Mesenchymal stem cell (in vitro differentiated cells and primary cell): ENCODE measurements around the gene INPP5B.

Experiments
- DNase-seq: peaks from one replicate; pipeline ENCODE4 v3.0.0-alpha.2; 2013
- H2AFZ ChIP-seq: one replicate; pipeline ENCODE4 v1.6.1; 2013; ENCODE audit warnings: low read depth, mild to moderate bottlenecking, control low read depth, inconsistent platforms, low read length, moderate library complexity
- H2AK5ac ChIP-seq: 2 replicates; pipeline ENCODE4 v1.6.1; 2013; ENCODE audit warnings: low read length, moderate library complexity, mild to moderate bottlenecking, inconsistent platforms; ENCODE audit not compliant: severe bottlenecking
- H2BK120ac ChIP-seq: one replicate; pipeline ENCODE4 v1.6.1; 2013; ENCODE audit warnings: low read depth, mild to moderate bottlenecking, inconsistent platforms, low read length, moderate library complexity
- H2BK12ac ChIP-seq, 2 experiments: one replicate each; pipeline ENCODE4 v1.6.1; 2013; ENCODE audit warnings: inconsistent platforms in 2 of 2, low read length in 2 of 2, mild to moderate bottlenecking in 2 of 2, moderate library complexity in 2 of 2, control low read depth in 1 of 2
- H2BK15ac ChIP-seq: one replicate; pipeline ENCODE4 v1.6.1; 2013; ENCODE audit warnings: mild to moderate bottlenecking, low read depth, inconsistent platforms; ENCODE audit not compliant: poor library complexity, severe bottlenecking
- H2BK5ac ChIP-seq: 2 replicates; pipeline ENCODE4 v1.6.1; 2013; ENCODE audit warnings: low read depth, mild to moderate bottlenecking, low read length, control low read depth, inconsistent platforms; ENCODE audit not compliant: poor library complexity, severe bottlenecking
- H3K14ac ChIP-seq, 2 experiments: one replicate each; pipeline ENCODE4 v1.6.1; 2013; ENCODE audit warnings: inconsistent platforms in 2 of 2, low read length in 2 of 2, control low read depth in 1 of 2, mild to moderate bottlenecking in 1 of 2, moderate library complexity in 1 of 2
- H3K18ac ChIP-seq, 2 experiments: one replicate each; pipeline ENCODE4 v1.6.1; 2013; ENCODE audit warnings: inconsistent platforms in 2 of 2, low read length in 2 of 2, control low read depth in 1 of 2, low read depth in 1 of 2, mild to moderate bottlenecking in 1 of 2
- H3K23ac ChIP-seq, 2 experiments: one replicate each; pipeline ENCODE4 v1.6.1; 2013; ENCODE audit warnings: inconsistent platforms in 2 of 2, low read length in 2 of 2, mild to moderate bottlenecking in 2 of 2, moderate library complexity in 2 of 2, control low read depth in 1 of 2
- H3K27ac ChIP-seq: 2 replicates; pipeline ENCODE4 v1.5.1; 2013; ENCODE audit warnings: mild to moderate bottlenecking, moderate library complexity, low read length, control low read depth, inconsistent platforms; ENCODE audit not compliant: poor library complexity, severe bottlenecking
- H3K27me3 ChIP-seq, 2 experiments: 2 replicates each; pipeline versions ENCODE4 v1.6.1 to v1.7.0; 2013; ENCODE audit warnings: low read length in 2 of 2, mild to moderate bottlenecking in 2 of 2, moderate library complexity in 2 of 2, control low read depth in 1 of 2, inconsistent platforms in 1 of 2; ENCODE audit not compliant: control insufficient read depth in 1 of 2, insufficient read depth in 1 of 2
- H3K36me3 ChIP-seq, 2 experiments: 2 replicates each; pipeline versions ENCODE4 v1.6.1 to v1.7.0; 2013; ENCODE audit warnings: low read length in 2 of 2, control low read depth in 1 of 2, inconsistent platforms in 1 of 2, low read depth in 1 of 2, mild to moderate bottlenecking in 1 of 2; ENCODE audit not compliant: insufficient read depth in 2 of 2, control insufficient read depth in 1 of 2
- H3K4ac ChIP-seq, 2 experiments: one replicate each; pipeline ENCODE4 v1.6.1; 2013; ENCODE audit warnings: inconsistent platforms in 2 of 2, low read length in 2 of 2, mild to moderate bottlenecking in 2 of 2, moderate library complexity in 2 of 2, control low read depth in 1 of 2, low read depth in 1 of 2
- H3K4me1 ChIP-seq: 2 replicates; pipeline ENCODE4 v1.6.1; 2013; ENCODE audit warnings: low read depth, low read length, control low read depth; ENCODE audit not compliant: control insufficient read depth, insufficient read depth
- H3K4me2 ChIP-seq: 2 replicates; pipeline ENCODE4 v1.6.1; 2013; ENCODE audit warnings: low read length, mild to moderate bottlenecking, inconsistent platforms; ENCODE audit not compliant: poor library complexity, severe bottlenecking
- H3K4me3 ChIP-seq, 2 experiments: 2 replicates each; pipeline versions ENCODE4 v1.5.1 to v1.7.0; 2013; ENCODE audit warnings: low read length in 2 of 2, mild to moderate bottlenecking in 2 of 2, control low read depth in 1 of 2, low read depth in 1 of 2; ENCODE audit not compliant: insufficient read depth in 1 of 2
- H3K79me1 ChIP-seq: replicated peaks from 2 replicates; pipeline ENCODE4 v1.6.1; 2013; ENCODE audit warnings: mild to moderate bottlenecking, control low read depth, low read length, inconsistent platforms; ENCODE audit not compliant: poor library complexity, severe bottlenecking
- H3K9ac ChIP-seq: 2 replicates; pipeline ENCODE4 v1.7.0; 2013; ENCODE audit warnings: mild to moderate bottlenecking, low read length, moderate library complexity
- H3K9me3 ChIP-seq: 2 replicates; pipeline ENCODE4 v1.7.0; 2013; ENCODE audit warnings: mild to moderate bottlenecking, low read length; ENCODE audit not compliant: control insufficient read depth
- H4K8ac ChIP-seq: one replicate; pipeline ENCODE4 v1.6.1; 2013; ENCODE audit warnings: inconsistent platforms, mild to moderate bottlenecking, low read length, moderate library complexity
- H4K91ac ChIP-seq: one replicate; pipeline ENCODE4 v1.6.1; 2013; ENCODE audit warnings: mild to moderate bottlenecking, low read length, inconsistent platforms
- WGBS: methylation state at CpG from one replicate; pipeline ENCODE4 v1.1.7; 2013; ENCODE audit warnings: mixed read lengths; 5-methylcytosine and 5-hydroxymethylcytosine counted together

Gene INPP5B

GRCh38 chr1:37824001-37824400, 122.9 kb downstream of the INPP5B start:
- no peak overlapping the region for H4K91ac ChIP-seq
- H2BK12ac ChIP-seq, result no peak overlapping the region
- no peak overlapping the region for H2BK5ac ChIP-seq
- H3K23ac ChIP-seq, result no peak overlapping the region
- no peak overlapping the region for H3K27ac ChIP-seq
- H3K9ac ChIP-seq, result no peak overlapping the region
- no peak overlapping the region for H2AK5ac ChIP-seq
- H3K36me3 ChIP-seq, result peaks cover 35 to 82% of the 10 kb centered on the region in 2 experiments
- 96% methylated on average over 2 of the region's 2 CpGs for WGBS
- H3K14ac ChIP-seq, result no peak overlapping the region
- no peak overlapping the region for H2BK120ac ChIP-seq
- H2AFZ ChIP-seq, result no peak overlapping the region
- H3K4me3 ChIP-seq, result no peak overlapping the region
- H3K4me2 ChIP-seq, result no peak overlapping the region
- H4K8ac ChIP-seq, result no peak overlapping the region
- H3K79me1 ChIP-seq, result peaks cover 33% of the 10 kb centered on the region
- H3K4me1 ChIP-seq, result no peaks in the 10 kb centered on the region
- no peaks in the 10 kb centered on the region for H3K27me3 ChIP-seq
- DNase-seq, result no peak
- no peak overlapping the region for H3K4ac ChIP-seq
- H3K9me3 ChIP-seq, result no peaks in the 10 kb centered on the region
- no peak overlapping the region for H3K18ac ChIP-seq
- H2BK15ac ChIP-seq, result no peak overlapping the region

GRCh38 chr1:37822906-37823815, 123.7 kb downstream of the INPP5B start:
- Histone ChIP-seq H4K91ac (no peak overlapping the region), H3K18ac (no peak overlapping the region), H3K27ac (no peak overlapping the region), H3K4ac (no peak overlapping the region), H2BK120ac (no peak overlapping the region), H2AK5ac (no peak overlapping the region), H3K9me3 (no peaks in the 10 kb centered on the region), H3K79me1 (peaks cover 28% of the 10 kb centered on the region), H3K4me3 (no peak overlapping the region), H4K8ac (no peak overlapping the region), H3K9ac (no peak overlapping the region), H3K4me2 (no peak overlapping the region), H3K14ac (no peak overlapping the region), H2AFZ (no peak overlapping the region), H2BK12ac (no peak overlapping the region), H2BK15ac (no peak overlapping the region), H3K4me1 (no peaks in the 10 kb centered on the region), H2BK5ac (no peak overlapping the region), H3K36me3 (peaks cover 38 to 80% of the 10 kb centered on the region in 2 experiments), H3K23ac (no peak overlapping the region), H3K27me3 (no peaks in the 10 kb centered on the region)
- 86% methylated on average over 5 of the region's 9 CpGs for WGBS
- no peak for DNase-seq

- Histone ChIP-seq H3K23ac (no peak overlapping the region), H2AFZ (no peak overlapping the region), H2BK12ac (no peak overlapping the region), H2BK120ac (no peak overlapping the region), H2AK5ac (no peak overlapping the region), H3K4me1 (peaks cover 2% of the 10 kb centered on the region), H3K27ac (no peak overlapping the region), H4K8ac (no peak overlapping the region), H3K4ac (no peak overlapping the region), H2BK15ac (no peak overlapping the region), H3K18ac (no peak overlapping the region), H3K9me3 (no peaks in the 10 kb centered on the region), H3K36me3 (peaks cover 43 to 82% of the 10 kb centered on the region in 2 experiments), H3K27me3 (no peaks in the 10 kb centered on the region), H3K9ac (no peak overlapping the region), H3K79me1 (peaks cover 36% of the 10 kb centered on the region), H2BK5ac (no peak overlapping the region), H3K14ac (no peak overlapping the region), H4K91ac (no peak overlapping the region), H3K4me3 (no peak overlapping the region), H3K4me2 (no peak overlapping the region)
- WGBS, result 100% methylated on average over 2 of the region's 2 CpGs
- no peak for DNase-seq
Measured at GRCh38 chr1:37821481-37821880, 125.4 kb downstream of the INPP5B start.

GRCh38 chr1:37817481-37817880, 129.4 kb downstream of the INPP5B start:
- H3K79me1 ChIP-seq, result peaks cover 43% of the 10 kb centered on the region
- 41% methylated on average over 2 of the region's 2 CpGs for WGBS

More at GRCh38 chr1:37817481-37817880, 129.4 kb downstream of the INPP5B start:
- DNase-seq, result peak; percentile 60
- Histone ChIP-seq H3K9ac (no peak overlapping the region), H3K4ac (no peak overlapping the region), H3K4me1 (peaks cover 2% of the 10 kb centered on the region), H3K27ac (no peak overlapping the region), H3K14ac (no peak overlapping the region), H2AFZ (no peak overlapping the region), H4K8ac (no peak overlapping the region), H3K18ac (no peak overlapping the region), H3K23ac (no peak overlapping the region), H4K91ac (no peak overlapping the region), H2BK120ac (no peak overlapping the region), H3K4me3 (no peak overlapping the region), H2BK15ac (no peak overlapping the region), H3K27me3 (no peaks in the 10 kb centered on the region), H2BK12ac (no peak overlapping the region), H2AK5ac (no peak overlapping the region), H2BK5ac (no peak overlapping the region), H3K4me2 (no peak overlapping the region), H3K36me3 (peaks cover 54 to 73% of the 10 kb centered on the region in 2 experiments), H3K9me3 (no peaks in the 10 kb centered on the region)
